Left lung (tissue), 10 donors: ENCODE results near the gene ABCA5. TPM values are rescaled to one million over a fixed set of nuclear protein-coding genes. Genes with fewer than 3 reads are reported as not detected.

Experiments
- ATAC-seq: fragments of 200-7000 bp; cut with Tn5 transposase; one replicate; pipeline ENCODE4 v1.9.1; 2020; ENCODE audit warnings: moderate library complexity
- DNase-seq, 4 donors: peaks; one replicate each; pipeline ENCODE4 v3.0.0-alpha.2; 2013 to 2020
- H3K27ac ChIP-seq, 2 donors: fragments of 200-600 bp; sonication (generic) in 1 of 2; one replicate each; pipeline versions ENCODE4 v1.5.0 to v1.8.0; 2020 to 2021
- H3K27me3 ChIP-seq, 2 donors: fragments of 200-600 bp; sonication (generic) in 1 of 2; one replicate each; pipeline versions ENCODE4 v1.5.0 to v1.8.0; 2020 to 2021
- H3K36me3 ChIP-seq, 2 donors: fragments of 200-600 bp; sonication (generic) in 1 of 2; one replicate each; pipeline versions ENCODE4 v1.5.0 to v1.8.0; 2020 to 2021
- H3K4me1 ChIP-seq, 2 donors: fragments of 200-600 bp; one replicate each; pipeline ENCODE4 v1.8.0; 2021
- H3K4me3 ChIP-seq, 2 donors: fragments of 200-600 bp; sonication (generic) in 1 of 2; one replicate each; pipeline versions ENCODE4 v1.5.0 to v1.8.0; 2020 to 2021; ENCODE audit warnings: mild to moderate bottlenecking in 1 of 2
- H3K9me3 ChIP-seq, 2 donors: fragments of 200-600 bp; sonication (generic) in 1 of 2; one replicate each; pipeline versions ENCODE4 v1.5.0 to v1.8.0; 2020 to 2021
- intact Hi-C, 2 donors: fragments of 100-400 bp; cut with DNase I; formaldehyde crosslinking; loops; one replicate each; pipeline versions ENCODE4 v1.11.2 to v1.14.2; 2022
- polyA plus RNA-seq, 6 donors: library from polyadenylated mRNA; unstranded; fragments of 120-200 nt; gene quantifications; one replicate each; pipeline ENCODE4 v1.2.1, GENCODE V29; 2013; ENCODE audit not compliant: insufficient read length in 6 of 6
- total RNA-seq, 2 donors: library from RNA; stranded (reverse); fragmentation: NEBNext Ultra II Directional; extraction: Animal tissue kit (Norgen Biotek cat#: 25700); gene quantifications; one replicate each; pipeline ENCODE4 v1.2.1, GENCODE V29; 2021
- TF ChIP-seq, protein P1 (sequence below), 2 donors: fragments of 200-600 bp; sonication (generic) in 1 of 2; IDR thresholded peaks; one replicate each; pipeline versions ENCODE4 v1.5.0 to v1.8.0; 2021; ENCODE audit warnings: antibody characterized with exemption in 2 of 2
- donor health status: DM: no; HTN: yes; CAD: no.
- donor health status: DM: no; HTN: no; CAD: no.

Gene ABCA5
- total and polyA plus RNA-seq, 8 donors, result 14.7 to 29.8 (median 20.0) TPM

DNA sequence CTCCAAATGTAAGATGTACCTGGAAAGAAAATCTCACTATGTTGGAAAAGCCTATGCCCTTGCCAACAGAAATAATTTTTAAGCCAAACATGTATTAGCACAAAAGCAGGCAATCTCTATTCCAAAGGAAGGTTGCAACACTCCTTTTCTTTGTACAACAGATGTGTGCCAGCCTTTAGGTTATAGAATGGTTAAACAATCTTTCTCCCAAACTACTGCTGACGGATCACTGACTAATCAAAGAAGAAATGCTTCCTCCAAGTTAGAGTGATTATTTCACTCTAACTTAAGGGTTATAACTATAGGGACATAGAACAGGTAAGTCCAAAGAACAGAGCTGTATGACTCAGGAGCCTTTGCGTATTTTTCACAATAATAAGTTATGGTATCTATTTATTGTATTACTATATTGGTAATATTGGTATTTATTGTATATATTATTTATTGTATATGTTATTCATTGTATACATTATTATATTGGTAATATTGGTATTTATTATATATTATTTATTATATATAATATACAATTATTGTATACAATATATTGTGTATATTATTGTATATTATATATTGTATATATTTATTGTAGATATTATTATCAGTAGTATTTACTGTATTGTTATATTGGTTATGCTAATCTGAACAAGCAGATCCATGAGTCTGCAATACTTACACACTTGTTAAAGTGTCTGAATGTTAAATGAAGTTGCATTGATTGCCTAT lies 36.7 kb upstream of the ABCA5 start:
- Histone ChIP-seq H3K36me3 (no peaks in the 10 kb centered on the region), H3K27ac (no peak overlapping the region), H3K9me3 (no peaks in the 10 kb centered on the region), H3K4me1 (no peaks in the 10 kb centered on the region), H3K27me3 (no peaks in the 10 kb centered on the region), H3K4me3 (no peak overlapping the region)
- TF ChIP-seq, protein P1, sequence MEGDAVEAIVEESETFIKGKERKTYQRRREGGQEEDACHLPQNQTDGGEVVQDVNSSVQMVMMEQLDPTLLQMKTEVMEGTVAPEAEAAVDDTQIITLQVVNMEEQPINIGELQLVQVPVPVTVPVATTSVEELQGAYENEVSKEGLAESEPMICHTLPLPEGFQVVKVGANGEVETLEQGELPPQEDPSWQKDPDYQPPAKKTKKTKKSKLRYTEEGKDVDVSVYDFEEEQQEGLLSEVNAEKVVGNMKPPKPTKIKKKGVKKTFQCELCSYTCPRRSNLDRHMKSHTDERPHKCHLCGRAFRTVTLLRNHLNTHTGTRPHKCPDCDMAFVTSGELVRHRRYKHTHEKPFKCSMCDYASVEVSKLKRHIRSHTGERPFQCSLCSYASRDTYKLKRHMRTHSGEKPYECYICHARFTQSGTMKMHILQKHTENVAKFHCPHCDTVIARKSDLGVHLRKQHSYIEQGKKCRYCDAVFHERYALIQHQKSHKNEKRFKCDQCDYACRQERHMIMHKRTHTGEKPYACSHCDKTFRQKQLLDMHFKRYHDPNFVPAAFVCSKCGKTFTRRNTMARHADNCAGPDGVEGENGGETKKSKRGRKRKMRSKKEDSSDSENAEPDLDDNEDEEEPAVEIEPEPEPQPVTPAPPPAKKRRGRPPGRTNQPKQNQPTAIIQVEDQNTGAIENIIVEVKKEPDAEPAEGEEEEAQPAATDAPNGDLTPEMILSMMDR (IDR thresholded peaks at IDR 0.05), result no peak
- DNase-seq (no peak), ATAC-seq (no peak)
- intact Hi-C loops, result no loop called here

DNA sequence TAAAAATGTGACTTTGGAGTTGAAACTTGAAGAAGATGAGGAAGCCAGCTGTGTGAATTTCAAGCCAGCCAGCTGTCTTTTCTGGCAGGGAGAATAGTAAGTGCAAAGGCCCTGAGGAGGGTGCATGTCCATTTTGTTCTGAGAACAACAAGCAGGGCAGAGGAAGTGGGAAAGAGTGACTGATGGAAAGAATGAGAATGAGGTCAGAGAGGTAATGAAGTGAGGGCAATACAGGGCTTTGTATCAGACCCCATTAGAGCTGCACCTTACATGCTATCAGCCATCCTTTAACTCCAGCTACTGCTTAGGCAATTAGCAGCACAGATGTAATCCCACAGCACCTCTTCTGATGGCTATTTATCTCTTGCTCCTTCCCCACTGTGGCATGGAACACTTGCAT lies 34.2 kb upstream of the ABCA5 start:
- Histone ChIP-seq H3K27me3 (no peaks in the 10 kb centered on the region), H3K9me3 (no peaks in the 10 kb centered on the region), H3K4me3 (no peak overlapping the region), H3K4me1 (no peaks in the 10 kb centered on the region), H3K27ac (no peak overlapping the region), H3K36me3 (no peaks in the 10 kb centered on the region)
- intact Hi-C loops, result no loop called here
- no peak for ATAC-seq
- TF ChIP-seq, protein P1 (IDR thresholded peaks at IDR 0.05), result no peak
- no peak for DNase-seq

DNA sequence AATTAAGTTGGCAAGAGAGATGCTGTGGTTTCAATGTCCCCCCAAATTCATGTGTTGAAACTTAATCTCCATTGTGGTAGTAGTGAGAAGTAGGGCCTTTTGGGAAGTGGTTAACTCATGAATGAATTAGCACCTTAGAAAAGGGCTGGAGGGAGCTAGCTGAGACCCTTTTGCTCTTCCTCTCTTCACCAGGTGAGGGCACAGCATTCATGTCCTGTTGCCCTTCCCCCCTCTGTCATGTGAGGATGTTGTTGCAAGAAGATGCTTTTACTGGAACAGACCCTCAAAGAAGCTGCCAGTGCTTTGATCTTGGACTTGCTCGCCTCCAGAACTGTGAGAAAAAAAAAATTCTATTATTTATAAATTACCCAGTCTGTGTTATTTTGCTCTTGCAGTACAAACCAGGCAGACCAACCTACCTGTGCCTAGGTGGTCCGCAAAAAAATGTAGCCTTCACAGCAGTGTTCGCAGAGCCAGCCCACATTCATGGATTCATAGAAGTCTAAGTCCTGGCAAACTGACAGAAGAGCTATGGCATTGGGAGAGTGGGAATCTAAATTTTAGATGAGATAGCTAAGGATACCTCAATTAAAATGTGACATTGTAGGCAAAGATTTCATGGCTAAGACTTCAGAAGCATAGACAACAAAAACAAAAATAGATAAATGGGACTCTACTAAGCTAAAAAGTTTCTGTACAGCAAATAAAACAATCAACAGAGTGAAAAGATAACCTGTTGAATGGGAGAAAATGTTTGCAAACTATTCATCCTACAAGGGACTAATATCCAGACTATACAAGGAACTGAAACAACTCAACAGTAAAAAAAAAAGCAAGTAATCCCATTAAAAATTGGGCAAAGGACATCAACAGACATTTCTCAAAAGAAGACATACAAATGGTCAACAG lies 32.0 kb upstream of the ABCA5 start:
- H3K27me3 ChIP-seq, result no peaks in the 10 kb centered on the region

DNA sequence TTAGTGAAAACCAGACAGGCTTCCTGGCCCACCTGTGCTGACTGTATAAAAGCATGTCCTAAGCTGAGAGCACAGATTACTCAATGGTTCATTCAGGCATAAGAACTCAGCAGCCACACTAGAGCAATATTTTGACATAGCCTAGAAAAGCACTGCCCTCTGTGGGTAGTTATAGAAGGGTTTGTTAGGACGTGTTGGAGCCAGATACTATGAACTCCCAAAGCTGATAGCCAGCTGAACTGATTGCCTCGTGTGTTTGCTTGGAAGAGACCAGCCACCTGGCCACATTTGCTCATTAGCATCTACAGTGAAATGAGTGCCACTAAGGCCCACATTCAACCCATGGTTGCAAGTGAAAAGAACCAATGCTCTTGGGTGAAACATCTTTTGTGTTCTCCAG lies 30.8 kb upstream of the ABCA5 start:
- TF ChIP-seq, protein P1 (IDR thresholded peaks at IDR 0.05), result no peak
- intact Hi-C loops, result no loop called here
- Histone ChIP-seq H3K27me3 (peaks cover 0 to 4% of the 10 kb centered on the region in 2 donors), H3K27ac (no peak overlapping the region), H3K4me1 (no peaks in the 10 kb centered on the region), H3K9me3 (no peaks in the 10 kb centered on the region), H3K4me3 (no peak overlapping the region), H3K36me3 (no peaks in the 10 kb centered on the region)
- ATAC-seq (no peak), DNase-seq (no peak)

More for the DNA sequence above, 32.0 kb upstream of the ABCA5 start:
- TF ChIP-seq, protein P1 (IDR thresholded peaks at IDR 0.05), result no peak
- intact Hi-C loops, result no loop called here
- H3K4me1 ChIP-seq, result no peaks in the 10 kb centered on the region
- no peak overlapping the region for H3K4me3 ChIP-seq
- no peak for ATAC-seq
- H3K36me3 ChIP-seq, result no peaks in the 10 kb centered on the region
- H3K27ac ChIP-seq, result no peak overlapping the region
- DNase-seq, result no peak
- no peaks in the 10 kb centered on the region for H3K9me3 ChIP-seq

DNA sequence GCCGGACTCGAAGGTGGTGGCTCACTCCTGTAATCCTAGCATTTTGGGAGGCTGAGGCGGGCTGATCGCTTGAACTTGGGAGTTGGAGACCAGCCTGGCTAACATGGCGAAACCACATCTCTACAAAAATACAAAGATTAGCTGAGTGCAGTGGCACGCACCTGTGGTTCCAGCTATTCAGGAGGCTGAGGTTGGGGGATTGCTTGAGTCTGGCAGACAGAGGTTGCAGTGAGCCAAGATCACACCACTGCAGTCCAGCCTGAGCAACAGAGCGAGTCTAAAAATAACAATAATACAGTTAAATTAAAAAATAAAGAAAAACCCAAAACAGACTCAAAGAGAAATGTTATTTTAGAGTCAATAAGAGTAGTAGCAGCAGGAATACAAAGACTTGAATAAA lies 29.7 kb upstream of the ABCA5 start:
- ATAC-seq (no peak), DNase-seq (no peak)
- Histone ChIP-seq H3K27me3 (peaks cover 4 to 5% of the 10 kb centered on the region in 2 donors), H3K36me3 (no peaks in the 10 kb centered on the region), H3K4me1 (no peaks in the 10 kb centered on the region), H3K4me3 (no peak overlapping the region), H3K27ac (no peak overlapping the region), H3K9me3 (no peaks in the 10 kb centered on the region)
- TF ChIP-seq, protein P1 (IDR thresholded peaks at IDR 0.05), result no peak
- intact Hi-C loops, result no loop called here
